GM19351 (cell line): ENCODE data around the gene ABCG2.

Experiments
- ATAC-seq: cut with Tn5 transposase; IDR thresholded peaks from one replicate; pipeline ENCODE4 v1.9.1; 2021; ENCODE audit warnings: mild to moderate bottlenecking, moderate library complexity; ENCODE audit not compliant: unreplicated experiment

Gene ABCG2

GRCh38 chr4:88077911-88078524 is 80.4 kb downstream of the ABCG2 start:
- no peak for ATAC-seq

- no peak for ATAC-seq
These were observed 83.1 kb downstream of the ABCG2 start for GRCh38 chr4:88075336-88075735.

GRCh38 chr4:88070031-88070430 is 88.4 kb downstream of the ABCG2 start:
- ATAC-seq = no peak

GRCh38 chr4:88064410-88064809 is 94.0 kb downstream of the ABCG2 start:
- no peak for ATAC-seq

GRCh38 chr4:88063634-88064296 is 94.7 kb downstream of the ABCG2 start:
- ATAC-seq = no peak

GRCh38 chr4:88062843-88063242 is 95.6 kb downstream of the ABCG2 start:
- ATAC-seq = no peak

GRCh38 chr4:88062311-88062710 is 96.1 kb downstream of the ABCG2 start:
- no peak for ATAC-seq

GRCh38 chr4:88060431-88060830 is 98.0 kb downstream of the ABCG2 start:
- no peak for ATAC-seq

GRCh38 chr4:88059766-88060165 is 98.7 kb downstream of the ABCG2 start:
- no peak for ATAC-seq

- ATAC-seq = no peak
These were observed 100.1 kb downstream of the ABCG2 start for GRCh38 chr4:88058295-88058694.

GRCh38 chr4:88054901-88055300 is 103.5 kb downstream of the ABCG2 start:
- peak; percentile 74 for ATAC-seq

GRCh38 chr4:88054229-88054628 is 104.2 kb downstream of the ABCG2 start:
- no peak for ATAC-seq

GRCh38 chr4:88045021-88045420 is 113.4 kb downstream of the ABCG2 start:
- no peak for ATAC-seq

GRCh38 chr4:88043586-88044340 is 114.7 kb downstream of the ABCG2 start:
- no peak for ATAC-seq

- ATAC-seq = no peak
These were observed 115.4 kb downstream of the ABCG2 start for GRCh38 chr4:88043001-88043400.

GRCh38 chr4:88041626-88042025 is 116.8 kb downstream of the ABCG2 start:
- no peak for ATAC-seq

- ATAC-seq = no peak
These were observed 117.7 kb downstream of the ABCG2 start for GRCh38 chr4:88040707-88041106.
